ENCODE results near the gene HIRIP3.
"Not testable (repeated sequence)": the region's sequence is repeated elsewhere in the genome, so short reads cannot be mapped to it uniquely, and the experiment has no call there.

HIRIP3 gene

DNA sequence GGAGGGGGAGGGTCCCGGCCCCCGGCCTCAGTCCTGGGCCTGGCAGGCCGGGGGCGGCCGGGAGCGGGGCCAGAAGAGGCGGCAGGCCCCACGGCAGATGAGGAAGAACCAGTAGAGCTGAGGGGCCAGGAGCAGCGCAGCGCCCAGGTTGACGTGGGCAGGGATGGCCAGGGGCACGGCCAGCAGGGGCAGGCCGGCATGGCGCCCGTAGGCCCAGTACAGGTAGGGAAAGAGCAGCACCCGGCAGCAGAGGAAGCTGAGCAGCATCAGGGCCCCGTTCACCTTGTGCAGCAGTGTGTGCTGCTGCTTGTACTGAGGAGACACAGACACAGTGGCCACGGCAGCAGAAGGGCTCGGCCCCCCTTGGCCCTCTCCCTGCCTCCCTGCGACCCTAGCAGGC lies 29.7 kb upstream of the HIRIP3 start:
- TF ChIP-seq, protein P1, sequence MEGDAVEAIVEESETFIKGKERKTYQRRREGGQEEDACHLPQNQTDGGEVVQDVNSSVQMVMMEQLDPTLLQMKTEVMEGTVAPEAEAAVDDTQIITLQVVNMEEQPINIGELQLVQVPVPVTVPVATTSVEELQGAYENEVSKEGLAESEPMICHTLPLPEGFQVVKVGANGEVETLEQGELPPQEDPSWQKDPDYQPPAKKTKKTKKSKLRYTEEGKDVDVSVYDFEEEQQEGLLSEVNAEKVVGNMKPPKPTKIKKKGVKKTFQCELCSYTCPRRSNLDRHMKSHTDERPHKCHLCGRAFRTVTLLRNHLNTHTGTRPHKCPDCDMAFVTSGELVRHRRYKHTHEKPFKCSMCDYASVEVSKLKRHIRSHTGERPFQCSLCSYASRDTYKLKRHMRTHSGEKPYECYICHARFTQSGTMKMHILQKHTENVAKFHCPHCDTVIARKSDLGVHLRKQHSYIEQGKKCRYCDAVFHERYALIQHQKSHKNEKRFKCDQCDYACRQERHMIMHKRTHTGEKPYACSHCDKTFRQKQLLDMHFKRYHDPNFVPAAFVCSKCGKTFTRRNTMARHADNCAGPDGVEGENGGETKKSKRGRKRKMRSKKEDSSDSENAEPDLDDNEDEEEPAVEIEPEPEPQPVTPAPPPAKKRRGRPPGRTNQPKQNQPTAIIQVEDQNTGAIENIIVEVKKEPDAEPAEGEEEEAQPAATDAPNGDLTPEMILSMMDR (IDR thresholded peaks at IDR 0.05; ENCODE audit: low read length, missing control alignments), result no peak
- DNase-seq (ENCODE audit: low read depth), result no peak
- no peak overlapping the region for H3K4me3 ChIP-seq (replicated peaks; ENCODE audit: low read depth, low read length)

DNA sequence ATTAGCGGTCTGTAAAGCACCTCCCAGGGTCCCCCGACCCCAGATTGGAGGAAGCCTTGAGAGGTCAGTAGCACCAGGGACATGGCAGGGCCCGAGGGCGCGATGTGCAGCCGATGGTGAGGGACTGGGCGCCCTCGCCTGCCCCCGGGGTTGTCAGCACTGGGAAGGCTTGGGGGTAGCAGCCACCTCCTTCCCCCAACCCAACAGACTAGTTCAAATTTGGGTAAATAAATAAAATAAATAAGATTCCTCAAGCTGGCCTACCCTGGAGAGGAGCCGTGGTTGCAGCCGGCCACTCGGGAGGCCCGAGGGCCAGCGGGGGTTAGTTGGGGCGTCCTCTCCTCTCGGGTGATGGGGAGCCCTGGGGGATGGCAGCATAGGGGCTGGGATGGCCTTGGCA lies 29.0 kb upstream of the HIRIP3 start:
- H3K4me3 ChIP-seq (replicated peaks; ENCODE audit: low read depth, low read length), result no peak overlapping the region
- DNase-seq (ENCODE audit: low read depth), result no peak

DNA sequence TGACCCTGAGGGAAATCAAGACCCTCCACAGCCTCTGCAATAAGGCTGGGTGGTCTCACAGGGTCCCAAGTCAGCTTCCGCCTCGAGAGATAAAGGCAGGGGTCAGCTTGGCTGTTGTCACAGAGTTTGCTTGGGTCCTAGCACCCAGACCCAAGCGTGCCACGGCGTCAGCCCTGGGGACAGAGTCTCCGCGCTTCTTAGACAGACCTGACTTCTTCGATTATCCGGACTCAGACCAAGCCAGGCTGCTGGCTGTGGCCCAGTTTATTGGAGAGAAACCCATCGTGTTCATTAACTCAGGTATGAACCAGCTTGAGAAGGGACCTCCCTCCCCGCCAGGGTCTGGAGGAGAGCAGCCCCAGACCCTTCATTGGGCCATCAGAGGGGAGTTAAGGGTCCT lies 28.2 kb upstream of the HIRIP3 start:
- DNase-seq (ENCODE audit: low read depth), result no peak
- no peak overlapping the region for H3K4me3 ChIP-seq (replicated peaks; ENCODE audit: low read depth, low read length)
- TF ChIP-seq, protein P1 (IDR thresholded peaks at IDR 0.05; ENCODE audit: low read length, missing control alignments), result no peak

More for the DNA sequence above, 29.0 kb upstream of the HIRIP3 start:
- TF ChIP-seq, protein P1 (IDR thresholded peaks at IDR 0.05; ENCODE audit: low read length, missing control alignments), result no peak

DNA sequence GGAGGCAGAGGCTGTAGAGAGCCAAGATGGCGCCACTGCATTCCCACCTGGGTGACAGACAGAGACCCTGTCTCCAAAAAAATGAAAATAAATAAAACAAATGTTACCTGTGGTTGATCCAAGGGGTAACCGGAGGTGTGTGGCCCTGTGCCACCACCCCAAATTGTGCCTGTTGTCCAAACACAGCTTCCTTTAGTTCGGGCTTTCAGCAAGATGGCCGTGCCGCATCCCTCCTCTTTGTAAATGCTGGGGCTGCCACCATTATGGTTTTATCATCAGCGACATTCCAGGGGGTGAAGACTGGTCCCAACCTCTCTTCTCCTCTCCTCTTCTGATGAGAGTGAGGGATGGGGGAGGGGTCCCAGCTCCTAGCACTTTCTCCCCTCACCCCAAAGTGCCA lies 27.5 kb upstream of the HIRIP3 start, which contains the start of gene C16orf92:
TSS of gene C16orf92 (plus strand) at position 312 of the 400 bp plus-strand sequence. CDS start 143 bp downstream, outside the sequence.
- TF ChIP-seq, protein P1 (IDR thresholded peaks at IDR 0.05; ENCODE audit: low read length, missing control alignments), result no peak
- no peak within 1 kb of the TSS for H3K4me3 ChIP-seq (replicated peaks; ENCODE audit: low read depth, low read length)
- no peak for DNase-seq (ENCODE audit: low read depth)

DNA sequence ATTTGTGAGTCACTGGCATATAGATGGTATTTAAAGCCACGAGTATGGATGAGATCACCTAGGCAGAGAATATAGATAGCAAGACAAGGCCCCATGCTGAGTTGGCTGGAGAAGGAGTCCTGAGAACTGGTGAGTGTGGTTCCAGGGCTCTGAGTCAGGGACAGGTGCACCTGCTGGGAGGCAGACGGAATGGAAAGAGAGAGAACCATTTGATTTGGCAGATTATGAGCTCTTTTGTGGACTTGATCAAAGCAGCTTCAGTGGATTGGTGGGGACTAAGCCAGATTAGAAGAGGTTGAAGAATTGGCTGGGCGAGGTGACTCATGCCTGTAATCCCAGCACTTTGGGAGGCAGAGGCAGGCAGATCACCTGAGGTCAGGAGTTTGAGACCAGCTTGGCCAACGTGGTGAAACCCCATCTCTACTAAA lies 23.3 kb upstream of the HIRIP3 start:
- DNase-seq (ENCODE audit: low read depth), result no peak
- no peak overlapping the region for H3K4me3 ChIP-seq (replicated peaks; ENCODE audit: low read depth, low read length)
- TF ChIP-seq, protein P1 (IDR thresholded peaks at IDR 0.05; ENCODE audit: low read length, missing control alignments), result no peak

DNA sequence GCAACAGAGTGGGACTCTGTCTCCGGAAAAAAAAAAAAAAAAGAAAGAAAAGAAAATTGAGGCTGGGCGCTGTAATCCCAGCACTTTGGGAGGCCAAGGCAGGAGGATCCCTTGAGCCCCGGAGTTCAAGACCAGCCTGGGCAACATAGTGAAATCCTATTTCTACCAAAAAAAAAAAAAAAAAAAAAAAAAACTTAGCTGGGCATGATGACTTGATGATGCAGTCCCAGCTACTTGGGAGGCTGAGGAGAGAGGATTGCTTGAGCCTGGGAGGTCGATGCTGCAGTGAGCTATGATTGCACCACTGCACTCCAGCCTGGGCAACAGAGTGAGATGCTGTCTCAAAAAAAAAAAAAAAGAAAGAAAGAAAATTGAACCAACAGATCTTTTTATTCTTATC lies 22.5 kb upstream of the HIRIP3 start:
- not testable (repeated sequence) for H3K4me3 ChIP-seq (replicated peaks; ENCODE audit: low read depth, low read length); DNase-seq (ENCODE audit: low read depth)

DNA sequence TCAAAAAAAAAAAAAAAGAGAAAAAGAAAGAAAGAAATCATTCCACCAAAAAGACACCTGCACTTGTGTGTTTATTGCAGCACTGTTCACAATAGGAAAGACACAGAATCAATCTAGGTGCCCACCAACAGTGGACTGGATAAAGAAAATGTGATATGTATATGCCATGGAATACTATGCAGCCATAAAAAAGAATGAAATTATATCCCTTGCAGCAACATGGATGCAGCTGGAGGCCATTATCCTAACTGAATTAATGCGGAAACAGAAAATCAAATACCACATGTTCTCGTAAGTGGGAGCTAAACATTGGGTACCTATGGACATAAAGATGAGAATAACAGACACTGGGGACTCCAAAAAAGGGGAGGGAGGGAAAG lies 21.9 kb upstream of the HIRIP3 start:
- no peak for DNase-seq (ENCODE audit: low read depth)
- H3K4me3 ChIP-seq (replicated peaks; ENCODE audit: low read depth, low read length), result no peak overlapping the region
- TF ChIP-seq, protein P1 (IDR thresholded peaks at IDR 0.05; ENCODE audit: low read length, missing control alignments), result no peak
